Stimulated activated CD4-positive, alpha-beta T cell treated with anti-CD3 and anti-CD28 coated beads, Interleukin-15, amount 100 ng/mL, for 48 hours (primary cell): Measurements from ENCODE around the gene FAM13B.

ENCODE experiments used
- DNase-seq, 2 donors: peaks; one replicate each; pipeline ENCODE4 v3.0.0-alpha.2; 2020; ENCODE audit warnings: low read depth in 2 of 2

Gene FAM13B

DNA sequence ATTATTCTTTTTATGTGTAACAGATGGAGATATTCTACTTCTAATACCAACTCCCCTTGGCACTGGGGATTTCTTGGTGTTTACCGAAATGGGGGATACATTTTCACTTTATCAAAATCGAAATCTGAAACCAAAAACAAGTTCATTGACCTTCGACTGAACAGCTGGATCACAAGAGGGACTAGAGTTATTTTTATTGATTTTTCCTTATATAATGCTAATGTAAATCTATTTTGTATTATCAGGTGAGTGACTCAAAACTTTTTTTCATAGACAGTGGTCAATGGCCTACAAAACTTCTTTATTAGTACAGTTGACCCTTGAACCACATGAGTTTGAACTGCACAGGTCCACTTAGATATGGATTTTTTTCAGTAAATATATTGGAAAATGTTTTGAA is 133.4 kb downstream of the FAM13B start:
- no peak for DNase-seq

DNA sequence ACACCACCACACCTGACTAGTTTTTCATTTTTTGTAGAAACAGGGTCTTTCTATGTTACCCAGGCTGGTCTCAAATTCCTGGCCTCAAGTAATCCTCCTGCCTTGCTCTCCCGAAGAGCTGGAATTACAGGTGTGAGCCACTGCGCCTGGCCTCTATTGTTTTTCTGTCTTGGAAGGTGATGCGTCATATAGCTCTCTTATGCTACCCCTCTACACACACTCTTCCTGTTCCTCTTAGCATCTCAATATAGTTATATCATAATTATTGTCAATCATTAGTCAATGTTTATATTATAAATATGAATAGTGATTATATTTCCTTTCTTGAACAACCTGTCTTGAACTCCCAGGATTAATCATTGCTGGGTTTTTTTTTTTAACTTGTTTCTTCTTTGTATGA is 136.3 kb downstream of the FAM13B start:
- no peak for DNase-seq

DNA sequence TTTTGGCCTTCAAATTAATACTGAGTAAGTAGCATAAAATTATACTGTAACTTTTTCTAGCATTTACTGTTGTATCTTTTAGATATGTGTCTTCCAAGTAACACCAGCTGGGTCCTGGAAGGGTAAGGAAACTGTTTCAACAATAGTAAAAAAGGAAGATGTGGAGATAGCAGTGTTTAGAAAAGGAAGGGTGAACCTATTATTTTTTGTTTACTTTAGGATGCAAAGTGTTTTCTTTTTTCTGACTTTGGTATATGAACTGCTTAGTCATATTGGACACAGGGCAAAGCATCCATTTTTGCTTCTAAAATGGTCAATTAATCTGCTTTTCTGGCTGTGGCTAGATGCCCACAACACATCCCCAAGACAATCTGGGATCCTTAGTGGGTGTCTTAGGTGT is 138.3 kb downstream of the FAM13B start:
- DNase-seq: no peak

DNA sequence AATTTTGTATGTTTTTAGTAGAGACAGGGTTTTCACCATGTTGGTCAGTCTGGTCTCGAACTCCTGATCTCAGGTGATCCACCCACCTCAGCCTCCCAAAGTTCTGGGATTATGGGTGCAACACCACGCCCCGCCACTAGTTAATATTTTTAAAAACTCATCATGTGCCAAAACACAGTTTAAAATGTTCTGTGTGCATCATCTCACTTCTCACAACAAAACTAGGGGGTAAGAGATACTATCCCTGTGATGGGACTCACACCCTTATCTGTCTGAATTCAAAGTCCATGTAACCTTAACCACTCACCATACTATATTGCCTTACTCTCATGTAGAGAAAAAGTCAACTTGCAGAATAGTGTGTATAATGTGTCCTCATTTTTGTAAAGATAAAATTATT is 141.0 kb downstream of the FAM13B start:
- DNase-seq: no peak

DNA sequence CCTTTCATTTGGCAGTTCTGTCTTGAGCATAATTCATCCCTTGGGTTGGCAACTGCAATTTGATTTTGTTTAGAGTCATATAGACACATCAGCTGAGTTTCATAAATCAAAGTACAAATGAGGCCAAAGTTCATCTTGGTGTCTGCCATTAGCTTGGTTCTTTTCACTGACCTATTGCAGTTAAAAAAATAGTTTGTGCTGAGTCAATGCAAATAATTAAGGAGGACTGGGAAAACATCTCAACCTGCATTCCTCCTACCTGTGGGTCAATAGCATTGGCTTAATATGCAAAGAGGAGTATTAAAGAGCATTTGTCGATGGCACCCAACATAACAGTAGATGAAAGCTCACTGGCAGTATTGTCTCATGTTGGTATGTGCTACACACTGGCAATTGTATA is 142.0 kb downstream of the FAM13B start:
- DNase-seq: no peak

DNA sequence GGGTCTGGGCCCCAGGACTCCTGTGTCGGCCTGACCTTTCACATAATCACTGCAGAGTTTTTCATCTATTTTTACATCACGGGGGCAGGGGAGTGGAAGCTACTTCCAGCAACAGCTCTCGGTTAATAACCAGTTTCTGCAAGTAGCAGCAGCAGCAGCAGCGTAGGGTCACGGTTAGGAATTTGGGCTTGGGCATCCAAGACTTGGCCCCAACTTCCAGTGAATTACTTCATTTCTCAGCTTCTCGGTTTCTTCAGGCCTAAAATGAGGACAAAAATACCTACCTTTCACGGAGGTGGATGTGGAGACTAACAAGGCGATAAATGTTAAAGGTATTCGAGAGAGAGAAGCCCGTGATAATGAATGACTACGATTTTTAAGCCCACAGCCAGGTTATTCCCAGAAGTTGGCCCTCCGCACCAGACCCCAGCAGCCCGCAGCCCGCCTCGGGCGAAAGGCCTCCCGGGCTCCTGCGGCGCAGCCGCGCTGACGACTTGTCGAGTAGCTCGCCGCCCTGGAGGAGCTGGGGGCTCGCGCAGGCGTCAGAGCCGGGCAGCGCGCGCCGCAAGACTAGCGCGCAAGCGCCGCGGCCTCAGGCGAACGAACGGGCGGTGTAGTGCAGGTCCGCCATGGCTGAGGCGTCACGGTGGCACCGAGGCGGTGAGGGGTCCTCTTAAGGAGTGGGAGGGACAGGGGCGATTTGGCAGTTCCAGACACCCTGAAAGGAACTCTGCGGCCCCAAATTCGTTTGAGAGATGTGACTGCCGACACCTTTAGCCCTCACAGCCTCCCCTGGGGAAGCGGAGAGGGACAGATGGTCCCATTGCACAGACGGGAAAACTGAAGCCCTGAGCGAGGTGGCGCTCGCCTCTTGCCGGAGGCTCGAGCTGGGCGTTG is 143.8 kb downstream of the FAM13B start, which contains the start of gene PKD2L2:
PKD2L2 (plus strand) TSS at position 595 of the 897 bp plus-strand sequence; CDS start at position 630, 35 bp downstream.
- DNase-seq: peak; percentile 74 to 78

DNA sequence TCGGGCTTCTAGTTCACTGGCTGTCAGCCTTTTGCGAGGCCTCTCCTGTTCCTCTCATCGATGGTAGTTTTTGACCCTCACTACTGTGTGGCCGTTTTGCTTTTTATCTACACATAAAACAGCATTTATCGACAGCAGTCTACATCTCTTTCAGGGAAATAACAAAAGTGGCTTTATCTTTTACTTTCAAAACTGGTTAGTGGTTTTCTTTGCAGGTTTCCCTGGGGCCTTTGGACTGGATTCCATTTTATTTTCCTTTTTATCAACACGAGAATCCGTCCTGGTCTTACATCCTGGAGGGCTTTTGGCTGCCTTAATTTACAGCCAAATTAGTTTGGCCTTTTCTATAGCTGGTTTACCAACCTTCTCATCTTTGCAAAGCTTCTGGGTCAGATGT is 144.4 kb downstream of the FAM13B start:
- DNase-seq: no peak
